GM12874 (cell line): ENCODE measurements around the gene PRR36.

Experiments
- CTCF ChIP-seq: IDR thresholded peaks from 2 replicates; pipeline ENCODE4 v1.5.1; 2011; ENCODE audit warnings: low read depth, mild to moderate bottlenecking, control low read depth, low read length, moderate library complexity; ENCODE audit not compliant: insufficient read depth

Gene PRR36

GRCh38 chr19:7874076-7874896 is at the start of gene PRR36:
TSS of gene PRR36 (minus strand) at chr19:7874390. CDS start at chr19:7873689, 701 bp downstream.
- TF ChIP-seq CTCF: no peak

GRCh38 chr19:7923295-7924191 is 49.4 kb upstream of the PRR36 start:
- no peak for TF ChIP-seq CTCF

DNA sequence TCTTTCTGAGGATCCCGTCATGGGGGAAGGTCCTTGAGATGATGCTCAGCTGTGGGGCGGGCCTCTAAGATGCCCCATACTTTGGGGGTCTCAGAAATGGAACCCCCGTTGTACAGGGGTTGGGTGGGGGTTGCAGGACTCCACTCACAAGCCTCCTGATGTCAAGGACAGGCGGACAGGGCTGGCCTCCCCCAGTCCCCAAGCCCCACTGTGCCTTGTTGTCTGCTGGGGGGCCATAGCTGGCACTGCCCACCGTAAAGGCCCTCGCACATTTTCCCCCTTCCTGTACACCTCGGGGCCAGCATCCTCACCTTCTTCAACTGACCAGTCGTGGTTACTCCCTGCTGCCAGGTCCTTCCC is 48.6 kb upstream of the PRR36 start:
- TF ChIP-seq CTCF: no peak

DNA sequence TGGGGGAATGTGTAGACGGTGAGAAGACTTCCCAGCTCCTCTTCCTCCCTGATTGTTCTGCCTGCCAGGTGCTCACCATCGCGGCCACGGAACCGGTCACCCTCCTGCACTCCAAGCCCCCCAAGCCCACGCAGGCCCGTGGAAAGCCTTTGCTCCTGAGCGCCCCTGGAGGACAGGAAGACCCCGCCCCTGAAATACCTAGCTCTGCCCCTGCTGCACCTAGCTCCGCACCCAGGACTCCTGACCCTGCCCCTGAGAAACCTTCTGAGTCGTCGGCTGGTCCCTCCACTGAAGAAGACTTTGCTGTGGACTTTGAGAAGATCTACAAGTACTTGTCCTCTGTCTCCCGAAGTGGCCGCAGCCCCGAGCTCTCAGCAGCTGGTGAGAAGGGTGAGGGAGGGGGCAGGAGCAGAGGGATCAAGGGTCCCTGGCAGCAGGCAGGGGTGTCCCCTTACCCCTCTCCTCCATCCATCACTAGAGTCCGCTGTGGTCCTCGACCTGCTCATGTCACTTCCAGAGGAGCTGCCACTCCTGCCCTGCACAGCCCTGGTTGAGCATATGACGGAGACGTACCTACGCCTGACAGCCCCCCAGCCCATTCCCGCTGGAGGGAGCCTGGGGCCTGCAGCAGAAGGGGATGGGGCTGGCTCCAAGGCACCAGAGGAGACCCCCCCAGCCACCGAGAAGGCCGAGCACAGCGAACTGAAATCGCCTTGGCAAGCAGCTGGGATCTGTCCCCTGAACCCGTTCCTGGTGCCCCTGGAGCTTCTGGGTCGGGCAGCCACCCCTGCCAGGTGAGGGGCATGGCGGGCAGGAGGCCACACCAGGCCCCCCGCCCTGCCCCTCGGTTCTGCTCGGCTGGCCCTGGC is 48.0 kb upstream of the PRR36 start:
- TF ChIP-seq CTCF: no peak

DNA sequence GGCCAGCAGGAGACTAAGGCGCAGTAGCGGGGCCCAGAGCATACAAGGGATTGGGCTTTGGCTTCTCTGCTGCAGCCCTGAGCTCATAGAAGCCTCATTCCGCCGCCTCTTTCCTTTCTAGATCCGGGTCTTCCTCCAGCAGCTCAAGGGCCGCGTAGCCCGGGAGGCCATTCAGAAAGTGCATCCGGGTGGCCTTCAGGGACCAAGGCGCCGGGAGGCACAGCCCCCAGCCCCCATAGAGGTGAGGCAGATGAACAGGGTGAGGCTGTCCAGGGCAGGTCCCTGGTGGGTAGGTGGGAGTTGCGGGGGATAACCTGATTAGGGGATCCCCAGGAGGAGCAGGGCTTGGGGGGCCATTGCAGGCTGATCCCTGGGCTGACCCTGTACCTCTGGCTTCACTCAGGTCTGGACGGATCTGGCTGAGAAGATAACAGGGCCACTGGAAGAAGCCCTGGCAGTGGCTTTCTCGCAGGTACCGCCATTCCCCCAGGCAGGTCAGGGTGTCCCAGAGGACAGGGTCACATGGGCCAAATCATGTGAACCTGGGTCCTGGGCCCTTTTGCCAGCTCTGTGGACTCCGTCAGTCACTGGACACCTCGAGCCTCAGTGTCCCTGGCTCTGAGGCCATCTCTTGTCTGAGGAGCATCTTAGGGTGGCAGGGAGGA is 47.2 kb upstream of the PRR36 start:
- no peak for TF ChIP-seq CTCF

DNA sequence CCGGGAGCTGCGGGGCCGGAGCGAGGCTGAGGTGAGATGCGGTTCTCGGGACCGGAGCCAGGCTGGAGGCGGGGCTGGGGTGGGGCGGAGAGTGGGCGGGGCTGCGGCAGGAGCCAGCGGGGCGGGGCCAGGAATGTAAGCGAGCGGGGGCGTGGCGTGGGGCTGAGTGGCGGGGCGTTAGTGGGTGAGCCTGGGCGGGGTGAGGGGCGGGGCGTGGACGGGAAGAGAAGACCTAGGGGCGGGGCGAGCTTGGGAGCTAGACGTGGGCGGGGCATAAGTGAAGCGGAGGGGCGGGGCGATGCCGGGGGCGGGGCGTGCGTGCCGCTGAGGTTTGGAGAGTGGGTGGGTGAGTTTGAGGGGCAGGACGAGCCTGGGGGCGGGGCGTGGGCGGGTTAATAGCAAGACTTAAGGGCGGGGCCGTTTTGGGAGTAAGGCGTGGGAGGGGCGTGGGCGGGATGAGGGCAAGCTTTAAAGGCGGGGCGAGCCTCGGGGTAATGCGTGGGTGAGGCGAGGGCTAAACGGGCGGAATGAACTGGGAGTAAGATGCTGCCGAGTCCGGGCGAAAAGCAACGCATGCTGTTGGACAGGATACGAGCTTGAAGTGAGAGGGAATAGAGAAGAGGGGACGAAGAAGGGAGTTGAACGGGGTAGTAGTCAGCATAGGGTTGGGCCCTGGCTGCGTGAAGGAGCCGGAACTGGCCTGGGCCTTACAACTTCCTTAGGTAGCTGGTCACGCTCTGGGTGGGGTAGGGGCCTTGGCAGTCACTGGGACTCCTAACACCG is 46.5 kb upstream of the PRR36 start:
- no peak for TF ChIP-seq CTCF
